HEK293T (cell line): Measurements from ENCODE around the gene LIMS2.

ENCODE experiments used
- BHLHE40 ChIP-seq: fragments of 450-650 bp; IDR thresholded peaks from 2 replicates; pipeline ENCODE4 v1.6.1; 2016; ENCODE audit warnings: mild to moderate bottlenecking, moderate library complexity, borderline replicate concordance
- CTBP1 ChIP-seq: fragments of 450-650 bp; IDR thresholded peaks from 2 replicates; pipeline ENCODE4 v1.6.1; 2016; ENCODE audit warnings: borderline replicate concordance
- ELF4 ChIP-seq: fragments of 450-650 bp; IDR thresholded peaks from 2 replicates; pipeline ENCODE4 v1.6.1; 2017; ENCODE audit warnings: antibody characterized with exemption
- FOXK2 ChIP-seq: fragments of 450-650 bp; IDR thresholded peaks from 2 replicates; pipeline ENCODE4 v1.6.1; 2016; ENCODE audit warnings: mild to moderate bottlenecking
- FOXM1 ChIP-seq: fragments of 450-650 bp; IDR thresholded peaks from 2 replicates; pipeline ENCODE4 v1.6.1; 2017; ENCODE audit warnings: mild to moderate bottlenecking, borderline replicate concordance
- HDGF ChIP-seq: fragments of 450-650 bp; IDR thresholded peaks from 2 replicates; pipeline ENCODE4 v1.6.1; 2017; ENCODE audit warnings: antibody characterized with exemption, borderline replicate concordance
- L3MBTL2 ChIP-seq: fragments of 450-650 bp; conservative IDR thresholded peaks from 2 replicates; pipeline ENCODE4 v1.6.1; 2016; ENCODE audit warnings: mild to moderate bottlenecking
- LEF1 ChIP-seq: fragments of 450-650 bp; IDR thresholded peaks from 2 replicates; pipeline ENCODE4 v1.6.1; 2017; ENCODE audit warnings: mild to moderate bottlenecking, borderline replicate concordance
- NFRKB ChIP-seq: fragments of 450-650 bp; IDR thresholded peaks from 2 replicates; pipeline ENCODE4 v1.6.1; 2016; ENCODE audit warnings: mild to moderate bottlenecking, moderate library complexity
- PKNOX1 ChIP-seq: fragments of 450-650 bp; IDR thresholded peaks from 2 replicates; pipeline ENCODE4 v1.6.1; 2016
- SP1 ChIP-seq: fragments of 450-650 bp; IDR thresholded peaks from 2 replicates; pipeline ENCODE4 v1.6.1; 2017
- SUZ12 ChIP-seq: fragments of 450-650 bp; IDR thresholded peaks from 2 replicates; pipeline ENCODE4 v1.6.1; 2016; ENCODE audit warnings: mild to moderate bottlenecking
- TARDBP ChIP-seq: fragments of 450-650 bp; IDR thresholded peaks from 2 replicates; pipeline ENCODE4 v1.6.1; 2016
- ZNF384 ChIP-seq: fragments of 450-650 bp; IDR thresholded peaks from 2 replicates; pipeline ENCODE4 v1.6.1; 2016

DNA sequence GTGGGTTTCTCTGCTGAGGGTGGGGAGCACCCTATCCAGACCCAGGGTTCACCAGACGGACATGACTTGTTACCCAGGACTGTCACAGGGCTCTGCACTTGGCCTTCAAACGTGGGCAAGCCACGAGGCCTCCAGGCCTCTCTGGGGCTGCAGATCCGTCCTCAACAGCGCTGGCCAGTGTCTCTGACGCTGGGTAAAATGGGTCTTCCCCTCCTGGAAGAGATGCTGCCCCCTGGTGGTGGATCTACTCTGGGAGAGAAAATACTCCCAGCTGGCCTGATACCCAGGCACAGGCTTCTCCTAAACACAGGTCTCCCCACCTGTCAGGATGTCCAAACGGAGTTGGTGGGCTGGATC lies 25.7 kb downstream of the LIMS2 start:
- TF ChIP-seq SUZ12 (no peak), ELF4 (no peak), FOXM1 (no peak), TARDBP (no peak), CTBP1 (no peak), NFRKB (no peak), SP1 (no peak), HDGF (no peak), PKNOX1 (no peak), FOXK2 (no peak), LEF1 (no peak), L3MBTL2 (peak; percentile 67), BHLHE40 (no peak), ZNF384 (no peak)
